CD4-positive, alpha-beta T cell treated with Interleukin-15 for 1 hour (primary cell): ENCODE data around the gene CACHD1.
"Not testable (repeated sequence)": the region's sequence is repeated elsewhere in the genome, so short reads cannot be mapped to it uniquely, and the experiment has no call there.

Experiments
- DNase-seq: peaks from one replicate; pipeline ENCODE4 v3.0.0-alpha.2; 2020

CACHD1 gene

GRCh38 chr1:64675718-64676345, 205.9 kb downstream of the CACHD1 start:
- no peak for DNase-seq

- no peak for DNase-seq
These were observed 206.5 kb downstream of the CACHD1 start for GRCh38 chr1:64676386-64676785.

- DNase-seq = no peak
These were observed 207.6 kb downstream of the CACHD1 start for GRCh38 chr1:64677532-64677931.

GRCh38 chr1:64678366-64678765, 208.4 kb downstream of the CACHD1 start:
- no peak for DNase-seq

- no peak for DNase-seq
These were observed 209.2 kb downstream of the CACHD1 start for GRCh38 chr1:64679177-64679576.

GRCh38 chr1:64680599-64680998, 210.7 kb downstream of the CACHD1 start:
- DNase-seq = no peak

- DNase-seq = no peak
These were observed 211.1 kb downstream of the CACHD1 start for GRCh38 chr1:64681043-64681442.

GRCh38 chr1:64683419-64683818, 213.5 kb downstream of the CACHD1 start:
- no peak for DNase-seq

- no peak for DNase-seq
These were observed 215.3 kb downstream of the CACHD1 start for GRCh38 chr1:64685217-64685616.

GRCh38 chr1:64685765-64686341, 215.9 kb downstream of the CACHD1 start:
- no peak for DNase-seq

GRCh38 chr1:64686828-64687724, 217.1 kb downstream of the CACHD1 start:
- peak; percentile 21 for DNase-seq

- peak; percentile 29 for DNase-seq
These were observed 217.9 kb downstream of the CACHD1 start for GRCh38 chr1:64687725-64688327.

GRCh38 chr1:64691626-64692025, 221.7 kb downstream of the CACHD1 start:
- no peak for DNase-seq

GRCh38 chr1:64692911-64693310, 223.0 kb downstream of the CACHD1 start:
- DNase-seq = no peak

- DNase-seq = no peak
These were observed 223.5 kb downstream of the CACHD1 start for GRCh38 chr1:64693406-64693805.

- no peak for DNase-seq
These were observed 226.9 kb downstream of the CACHD1 start for GRCh38 chr1:64696879-64697278.

GRCh38 chr1:64699327-64699726, 229.4 kb downstream of the CACHD1 start:
- DNase-seq = no peak

- no peak for DNase-seq
These were observed 231.1 kb downstream of the CACHD1 start for GRCh38 chr1:64701071-64701470.

- no peak for DNase-seq
These were observed 232.0 kb downstream of the CACHD1 start for GRCh38 chr1:64701886-64702285.

GRCh38 chr1:64702670-64703069, 232.7 kb downstream of the CACHD1 start:
- DNase-seq = not testable (repeated sequence)

- no peak for DNase-seq
These were observed 233.7 kb downstream of the CACHD1 start for GRCh38 chr1:64703600-64703999.

- DNase-seq = no peak
These were observed 235.7 kb downstream of the CACHD1 start for GRCh38 chr1:64705591-64705990.

GRCh38 chr1:64711266-64711665, 241.3 kb downstream of the CACHD1 start:
- no peak for DNase-seq

GRCh38 chr1:64712049-64712448, 242.1 kb downstream of the CACHD1 start:
- no peak for DNase-seq
